Measurements from ENCODE around the gene SOX18. TPM values are rescaled to one million over a fixed set of nuclear protein-coding genes. Genes with fewer than 3 reads are reported as not detected.

SOX18 gene
- total and polyA plus RNA-seq, 2 of the 13 experiments (the other 11 are each of a cell fraction or from before 2014, with no cell fraction given) = 1.6 to 1.9 TPM

DNA sequence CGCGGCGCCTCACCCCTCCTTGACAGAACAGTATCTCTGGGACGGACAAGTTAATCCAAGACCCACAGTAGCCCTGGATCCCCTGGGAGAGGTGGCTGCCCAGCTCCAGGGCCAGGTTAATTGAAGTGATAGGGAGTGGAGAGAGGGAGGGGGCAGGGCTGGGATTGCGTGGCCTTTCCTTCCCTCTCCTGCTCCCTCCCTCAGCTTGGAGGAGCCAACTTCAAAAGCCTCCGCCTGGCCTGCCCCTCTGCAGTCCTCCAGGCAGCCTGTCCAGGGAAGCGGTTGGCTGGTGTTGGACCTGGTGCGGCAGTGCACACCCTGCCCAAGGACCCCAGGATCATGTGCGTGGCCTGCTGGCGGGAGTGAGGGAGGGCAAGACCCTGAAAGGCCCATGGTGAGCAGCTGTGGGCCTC lies 13.5 kb downstream of the SOX18 start, which contains the start of gene C20orf204 (continued):
- TF ChIP-seq IRF9 (CRISPR knock-in tag; IDR thresholded peaks at IDR 0.05; ENCODE audit: borderline replicate concordance) = peak; percentile 92
- peak; percentile 99 for TF ChIP-seq RBM22 (optimal IDR thresholded peaks at IDR 0.05; ENCODE audit: low read length)
- no peak for TF ChIP-seq NFRKB (IDR thresholded peaks at IDR 0.05)
- TF ChIP-seq CENPX (CRISPR knock-in tag; IDR thresholded peaks at IDR 0.05) = no peak
- TF ChIP-seq SCMH1 (CRISPR knock-in tag; IDR thresholded peaks at IDR 0.05; ENCODE audit: borderline replicate concordance) = no peak
- no peak for TF ChIP-seq MAFF (IDR thresholded peaks at IDR 0.05; ENCODE audit: low read depth, low read length)
- no peak; the same call in 1 of the 2 replicates for TF ChIP-seq STAT5B (CRISPR knock-in tag; IDR thresholded peaks at IDR 0.05)
- TF ChIP-seq AGO1 (IDR thresholded peaks at IDR 0.05; ENCODE audit: low read depth, low read length, poor library complexity, severe bottlenecking) = peak; percentile 81
- TF ChIP-seq ZNF629 (CRISPR knock-in tag; conservative IDR thresholded peaks at IDR 0.05) = no peak
- no peak for TF ChIP-seq ZNF207 (IDR thresholded peaks at IDR 0.05; ENCODE audit: borderline replicate concordance)
- TF ChIP-seq, protein P1, sequence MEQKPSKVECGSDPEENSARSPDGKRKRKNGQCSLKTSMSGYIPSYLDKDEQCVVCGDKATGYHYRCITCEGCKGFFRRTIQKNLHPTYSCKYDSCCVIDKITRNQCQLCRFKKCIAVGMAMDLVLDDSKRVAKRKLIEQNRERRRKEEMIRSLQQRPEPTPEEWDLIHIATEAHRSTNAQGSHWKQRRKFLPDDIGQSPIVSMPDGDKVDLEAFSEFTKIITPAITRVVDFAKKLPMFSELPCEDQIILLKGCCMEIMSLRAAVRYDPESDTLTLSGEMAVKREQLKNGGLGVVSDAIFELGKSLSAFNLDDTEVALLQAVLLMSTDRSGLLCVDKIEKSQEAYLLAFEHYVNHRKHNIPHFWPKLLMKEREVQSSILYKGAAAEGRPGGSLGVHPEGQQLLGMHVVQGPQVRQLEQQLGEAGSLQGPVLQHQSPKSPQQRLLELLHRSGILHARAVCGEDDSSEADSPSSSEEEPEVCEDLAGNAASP (CRISPR knock-in tag; IDR thresholded peaks at IDR 0.05; ENCODE audit: borderline replicate concordance) = peak; percentile 71; the same call in 1 of the 2 replicates
- 0 out of 2 replicates have a peak, but pooled peaks have one; percentile 63 for TF ChIP-seq CBFB (CRISPR knock-in tag; IDR thresholded peaks at IDR 0.05)
- TF ChIP-seq NFE2L2 (IDR thresholded peaks at IDR 0.05; ENCODE audit: low read length) = no peak
- TF ChIP-seq AHR (CRISPR knock-in tag; IDR thresholded peaks at IDR 0.05) = peak; percentile 93
- no peak for TF ChIP-seq CHD2 (IDR thresholded peaks at IDR 0.05; ENCODE audit: low read depth, low read length)
- TF ChIP-seq CENPBD1 (CRISPR knock-in tag; IDR thresholded peaks at IDR 0.05; ENCODE audit: borderline replicate concordance, low read depth) = no peak; the same call in 1 of the 2 replicates
- TF ChIP-seq ZNF367 (CRISPR knock-in tag; IDR thresholded peaks at IDR 0.05; ENCODE audit: borderline replicate concordance) = no peak
- TF ChIP-seq PHF21A (CRISPR knock-in tag; IDR thresholded peaks at IDR 0.05) = peak; percentile 78; the same call in 1 of the 2 replicates
- TF ChIP-seq UBTF (CRISPR knock-in tag; IDR thresholded peaks at IDR 0.05) = peak; percentile 94
- TF ChIP-seq, protein P2, sequence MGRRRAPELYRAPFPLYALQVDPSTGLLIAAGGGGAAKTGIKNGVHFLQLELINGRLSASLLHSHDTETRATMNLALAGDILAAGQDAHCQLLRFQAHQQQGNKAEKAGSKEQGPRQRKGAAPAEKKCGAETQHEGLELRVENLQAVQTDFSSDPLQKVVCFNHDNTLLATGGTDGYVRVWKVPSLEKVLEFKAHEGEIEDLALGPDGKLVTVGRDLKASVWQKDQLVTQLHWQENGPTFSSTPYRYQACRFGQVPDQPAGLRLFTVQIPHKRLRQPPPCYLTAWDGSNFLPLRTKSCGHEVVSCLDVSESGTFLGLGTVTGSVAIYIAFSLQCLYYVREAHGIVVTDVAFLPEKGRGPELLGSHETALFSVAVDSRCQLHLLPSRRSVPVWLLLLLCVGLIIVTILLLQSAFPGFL (CRISPR knock-in tag; IDR thresholded peaks at IDR 0.05) = no peak
- no peak for TF ChIP-seq TIGD3 (CRISPR knock-in tag; IDR thresholded peaks at IDR 0.05; ENCODE audit: borderline replicate concordance)
- TF ChIP-seq, protein P3, sequence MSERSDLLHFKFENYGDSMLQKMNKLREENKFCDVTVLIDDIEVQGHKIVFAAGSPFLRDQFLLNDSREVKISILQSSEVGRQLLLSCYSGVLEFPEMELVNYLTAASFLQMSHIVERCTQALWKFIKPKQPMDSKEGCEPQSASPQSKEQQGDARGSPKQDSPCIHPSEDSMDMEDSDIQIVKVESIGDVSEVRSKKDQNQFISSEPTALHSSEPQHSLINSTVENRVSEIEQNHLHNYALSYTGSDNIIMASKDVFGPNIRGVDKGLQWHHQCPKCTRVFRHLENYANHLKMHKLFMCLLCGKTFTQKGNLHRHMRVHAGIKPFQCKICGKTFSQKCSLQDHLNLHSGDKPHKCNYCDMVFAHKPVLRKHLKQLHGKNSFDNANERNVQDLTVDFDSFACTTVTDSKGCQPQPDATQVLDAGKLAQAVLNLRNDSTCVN (CRISPR knock-in tag; IDR thresholded peaks at IDR 0.05; ENCODE audit: borderline replicate concordance) = peak; percentile 71; the same call in 1 of the 2 replicates

Measured in HepG2 (cell line).